GM19397 (cell line): ENCODE measurements around the gene NR1H4.
"Not testable (repeated sequence)": the region's sequence is repeated elsewhere in the genome, so short reads cannot be mapped to it uniquely, and the experiment has no call there.

Source experiments
- ATAC-seq: cut with Tn5 transposase; IDR thresholded peaks from one replicate; pipeline ENCODE4 v1.9.1; 2021; ENCODE audit warnings: mild to moderate bottlenecking, moderate library complexity; ENCODE audit not compliant: unreplicated experiment

Gene NR1H4

GRCh38 chr12:100508751-100509150 is 35.1 kb downstream of the NR1H4 start:
- no peak for ATAC-seq

GRCh38 chr12:100512692-100513091 is 39.0 kb downstream of the NR1H4 start:
- no peak for ATAC-seq

- ATAC-seq: no peak
Measured at GRCh38 chr12:100515968-100516367, 42.3 kb downstream of the NR1H4 start.

- ATAC-seq: no peak
Measured at GRCh38 chr12:100518376-100518775, 44.7 kb downstream of the NR1H4 start.

- no peak for ATAC-seq
Measured at GRCh38 chr12:100520048-100520769, 46.5 kb downstream of the NR1H4 start.

- no peak for ATAC-seq
Measured at GRCh38 chr12:100521958-100522357, 48.3 kb downstream of the NR1H4 start.

- no peak for ATAC-seq
Measured at GRCh38 chr12:100528034-100528433, 54.4 kb downstream of the NR1H4 start.

- no peak for ATAC-seq
Measured at GRCh38 chr12:100528471-100529127, 54.9 kb downstream of the NR1H4 start.

- ATAC-seq: no peak
Measured at GRCh38 chr12:100529756-100530350, 56.2 kb downstream of the NR1H4 start.

GRCh38 chr12:100533376-100533775 is 59.7 kb downstream of the NR1H4 start:
- no peak for ATAC-seq

GRCh38 chr12:100534625-100535227 is 61.1 kb downstream of the NR1H4 start:
- ATAC-seq: no peak

- ATAC-seq: no peak
Measured at GRCh38 chr12:100539202-100539601, 65.5 kb downstream of the NR1H4 start.

GRCh38 chr12:100544165-100544564 is 70.5 kb downstream of the NR1H4 start:
- no peak for ATAC-seq

- ATAC-seq: no peak
Measured at GRCh38 chr12:100545092-100545491, 71.4 kb downstream of the NR1H4 start.

GRCh38 chr12:100553936-100554335 is 80.3 kb downstream of the NR1H4 start:
- no peak for ATAC-seq

GRCh38 chr12:100554608-100555077 is 81.0 kb downstream of the NR1H4 start:
- no peak for ATAC-seq

GRCh38 chr12:100555722-100556121 is 82.1 kb downstream of the NR1H4 start:
- no peak for ATAC-seq

- no peak for ATAC-seq
Measured at GRCh38 chr12:100557357-100557756, 83.7 kb downstream of the NR1H4 start.

GRCh38 chr12:100559261-100559660 is 85.6 kb downstream of the NR1H4 start:
- ATAC-seq: not testable (repeated sequence)

GRCh38 chr12:100564090-100564489 is 90.4 kb downstream of the NR1H4 start:
- no peak for ATAC-seq

GRCh38 chr12:100564905-100565467 is 91.3 kb downstream of the NR1H4 start:
- ATAC-seq: no peak
